ENCODE data around the gene RSBN1. TPM values are rescaled to one million over a fixed set of nuclear protein-coding genes. Genes with fewer than 3 reads are reported as not detected.

Gene RSBN1
- total and polyA plus RNA-seq, 2 experiments from 2014 or later = 15.4 to 17.4 TPM

DNA sequence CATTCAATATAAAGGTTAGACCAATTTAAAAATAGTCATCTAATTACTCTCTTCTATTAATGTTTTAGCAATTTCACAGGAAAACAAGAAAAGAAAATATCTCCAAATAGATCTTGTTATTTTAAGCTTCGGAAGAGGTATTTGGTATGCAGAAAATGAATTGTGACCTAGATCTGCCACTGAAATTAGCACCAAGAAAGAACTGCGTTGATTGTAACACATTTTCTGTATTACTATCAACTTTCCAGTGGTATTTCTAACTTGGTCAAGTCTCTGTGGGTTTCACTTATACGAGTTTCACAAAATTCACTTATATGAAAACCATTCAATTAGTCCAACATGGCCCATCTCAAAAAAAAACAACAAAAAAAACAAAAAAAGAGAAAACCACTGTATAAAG is 11.8 kb downstream of the RSBN1 start:
- no peak for TF ChIP-seq JUNB (IDR thresholded peaks at IDR 0.05; ENCODE audit: unreplicated experiment)
- TF ChIP-seq EZH2phosphoT487 (IDR thresholded peaks at IDR 0.05; ENCODE audit: unreplicated experiment) = no peak
- TF ChIP-seq POLR2AphosphoS5 (IDR thresholded peaks at IDR 0.05; ENCODE audit: low read depth) = no peak
- TF ChIP-seq, protein P1, sequence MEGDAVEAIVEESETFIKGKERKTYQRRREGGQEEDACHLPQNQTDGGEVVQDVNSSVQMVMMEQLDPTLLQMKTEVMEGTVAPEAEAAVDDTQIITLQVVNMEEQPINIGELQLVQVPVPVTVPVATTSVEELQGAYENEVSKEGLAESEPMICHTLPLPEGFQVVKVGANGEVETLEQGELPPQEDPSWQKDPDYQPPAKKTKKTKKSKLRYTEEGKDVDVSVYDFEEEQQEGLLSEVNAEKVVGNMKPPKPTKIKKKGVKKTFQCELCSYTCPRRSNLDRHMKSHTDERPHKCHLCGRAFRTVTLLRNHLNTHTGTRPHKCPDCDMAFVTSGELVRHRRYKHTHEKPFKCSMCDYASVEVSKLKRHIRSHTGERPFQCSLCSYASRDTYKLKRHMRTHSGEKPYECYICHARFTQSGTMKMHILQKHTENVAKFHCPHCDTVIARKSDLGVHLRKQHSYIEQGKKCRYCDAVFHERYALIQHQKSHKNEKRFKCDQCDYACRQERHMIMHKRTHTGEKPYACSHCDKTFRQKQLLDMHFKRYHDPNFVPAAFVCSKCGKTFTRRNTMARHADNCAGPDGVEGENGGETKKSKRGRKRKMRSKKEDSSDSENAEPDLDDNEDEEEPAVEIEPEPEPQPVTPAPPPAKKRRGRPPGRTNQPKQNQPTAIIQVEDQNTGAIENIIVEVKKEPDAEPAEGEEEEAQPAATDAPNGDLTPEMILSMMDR (conservative IDR thresholded peaks at IDR 0.05; ENCODE audit: low read depth in 2 of 2) = no peak
- no peak for TF ChIP-seq CREB1 (CRISPR knock-in tag; IDR thresholded peaks at IDR 0.05; ENCODE audit: low read depth)
- no peak for TF ChIP-seq ZNF331 (CRISPR knock-in tag; IDR thresholded peaks at IDR 0.05; ENCODE audit: low read depth)
- TF ChIP-seq STAT1 (IDR thresholded peaks at IDR 0.05; ENCODE audit: unreplicated experiment) = no peak
- TF ChIP-seq ZNF114 (CRISPR knock-in tag; IDR thresholded peaks at IDR 0.05) = no peak
- TF ChIP-seq, protein P2, sequence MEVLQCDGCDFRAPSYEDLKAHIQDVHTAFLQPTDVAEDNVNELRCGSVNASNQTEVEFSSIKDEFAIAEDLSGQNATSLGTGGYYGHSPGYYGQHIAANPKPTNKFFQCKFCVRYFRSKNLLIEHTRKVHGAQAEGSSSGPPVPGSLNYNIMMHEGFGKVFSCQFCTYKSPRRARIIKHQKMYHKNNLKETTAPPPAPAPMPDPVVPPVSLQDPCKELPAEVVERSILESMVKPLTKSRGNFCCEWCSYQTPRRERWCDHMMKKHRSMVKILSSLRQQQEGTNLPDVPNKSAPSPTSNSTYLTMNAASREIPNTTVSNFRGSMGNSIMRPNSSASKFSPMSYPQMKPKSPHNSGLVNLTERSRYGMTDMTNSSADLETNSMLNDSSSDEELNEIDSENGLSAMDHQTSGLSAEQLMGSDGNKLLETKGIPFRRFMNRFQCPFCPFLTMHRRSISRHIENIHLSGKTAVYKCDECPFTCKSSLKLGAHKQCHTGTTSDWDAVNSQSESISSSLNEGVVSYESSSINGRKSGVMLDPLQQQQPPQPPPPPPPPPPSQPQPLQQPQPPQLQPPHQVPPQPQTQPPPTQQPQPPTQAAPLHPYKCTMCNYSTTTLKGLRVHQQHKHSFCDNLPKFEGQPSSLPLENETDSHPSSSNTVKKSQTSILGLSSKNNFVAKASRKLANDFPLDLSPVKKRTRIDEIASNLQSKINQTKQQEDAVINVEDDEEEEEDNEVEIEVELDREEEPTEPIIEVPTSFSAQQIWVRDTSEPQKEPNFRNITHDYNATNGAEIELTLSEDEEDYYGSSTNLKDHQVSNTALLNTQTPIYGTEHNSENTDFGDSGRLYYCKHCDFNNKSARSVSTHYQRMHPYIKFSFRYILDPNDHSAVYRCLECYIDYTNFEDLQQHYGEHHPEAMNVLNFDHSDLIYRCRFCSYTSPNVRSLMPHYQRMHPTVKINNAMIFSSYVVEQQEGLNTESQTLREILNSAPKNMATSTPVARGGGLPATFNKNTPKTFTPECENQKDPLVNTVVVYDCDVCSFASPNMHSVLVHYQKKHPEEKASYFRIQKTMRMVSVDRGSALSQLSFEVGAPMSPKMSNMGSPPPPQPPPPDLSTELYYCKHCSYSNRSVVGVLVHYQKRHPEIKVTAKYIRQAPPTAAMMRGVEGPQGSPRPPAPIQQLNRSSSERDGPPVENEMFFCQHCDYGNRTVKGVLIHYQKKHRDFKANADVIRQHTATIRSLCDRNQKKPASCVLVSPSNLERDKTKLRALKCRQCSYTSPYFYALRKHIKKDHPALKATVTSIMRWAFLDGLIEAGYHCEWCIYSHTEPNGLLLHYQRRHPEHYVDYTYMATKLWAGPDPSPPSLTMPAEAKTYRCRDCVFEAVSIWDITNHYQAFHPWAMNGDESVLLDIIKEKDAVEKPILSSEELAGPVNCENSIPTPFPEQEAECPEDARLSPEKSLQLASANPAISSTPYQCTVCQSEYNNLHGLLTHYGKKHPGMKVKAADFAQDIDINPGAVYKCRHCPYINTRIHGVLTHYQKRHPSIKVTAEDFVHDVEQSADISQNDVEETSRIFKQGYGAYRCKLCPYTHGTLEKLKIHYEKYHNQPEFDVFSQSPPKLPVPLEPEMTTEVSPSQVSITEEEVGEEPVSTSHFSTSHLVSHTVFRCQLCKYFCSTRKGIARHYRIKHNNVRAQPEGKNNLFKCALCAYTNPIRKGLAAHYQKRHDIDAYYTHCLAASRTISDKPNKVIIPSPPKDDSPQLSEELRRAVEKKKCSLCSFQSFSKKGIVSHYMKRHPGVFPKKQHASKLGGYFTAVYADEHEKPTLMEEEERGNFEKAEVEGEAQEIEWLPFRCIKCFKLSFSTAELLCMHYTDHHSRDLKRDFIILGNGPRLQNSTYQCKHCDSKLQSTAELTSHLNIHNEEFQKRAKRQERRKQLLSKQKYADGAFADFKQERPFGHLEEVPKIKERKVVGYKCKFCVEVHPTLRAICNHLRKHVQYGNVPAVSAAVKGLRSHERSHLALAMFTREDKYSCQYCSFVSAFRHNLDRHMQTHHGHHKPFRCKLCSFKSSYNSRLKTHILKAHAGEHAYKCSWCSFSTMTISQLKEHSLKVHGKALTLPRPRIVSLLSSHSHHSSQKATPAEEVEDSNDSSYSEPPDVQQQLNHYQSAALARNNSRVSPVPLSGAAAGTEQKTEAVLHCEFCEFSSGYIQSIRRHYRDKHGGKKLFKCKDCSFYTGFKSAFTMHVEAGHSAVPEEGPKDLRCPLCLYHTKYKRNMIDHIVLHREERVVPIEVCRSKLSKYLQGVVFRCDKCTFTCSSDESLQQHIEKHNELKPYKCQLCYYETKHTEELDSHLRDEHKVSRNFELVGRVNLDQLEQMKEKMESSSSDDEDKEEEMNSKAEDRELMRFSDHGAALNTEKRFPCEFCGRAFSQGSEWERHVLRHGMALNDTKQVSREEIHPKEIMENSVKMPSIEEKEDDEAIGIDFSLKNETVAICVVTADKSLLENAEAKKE (CRISPR knock-in tag; IDR thresholded peaks at IDR 0.05) = no peak
- TF ChIP-seq, protein P3, sequence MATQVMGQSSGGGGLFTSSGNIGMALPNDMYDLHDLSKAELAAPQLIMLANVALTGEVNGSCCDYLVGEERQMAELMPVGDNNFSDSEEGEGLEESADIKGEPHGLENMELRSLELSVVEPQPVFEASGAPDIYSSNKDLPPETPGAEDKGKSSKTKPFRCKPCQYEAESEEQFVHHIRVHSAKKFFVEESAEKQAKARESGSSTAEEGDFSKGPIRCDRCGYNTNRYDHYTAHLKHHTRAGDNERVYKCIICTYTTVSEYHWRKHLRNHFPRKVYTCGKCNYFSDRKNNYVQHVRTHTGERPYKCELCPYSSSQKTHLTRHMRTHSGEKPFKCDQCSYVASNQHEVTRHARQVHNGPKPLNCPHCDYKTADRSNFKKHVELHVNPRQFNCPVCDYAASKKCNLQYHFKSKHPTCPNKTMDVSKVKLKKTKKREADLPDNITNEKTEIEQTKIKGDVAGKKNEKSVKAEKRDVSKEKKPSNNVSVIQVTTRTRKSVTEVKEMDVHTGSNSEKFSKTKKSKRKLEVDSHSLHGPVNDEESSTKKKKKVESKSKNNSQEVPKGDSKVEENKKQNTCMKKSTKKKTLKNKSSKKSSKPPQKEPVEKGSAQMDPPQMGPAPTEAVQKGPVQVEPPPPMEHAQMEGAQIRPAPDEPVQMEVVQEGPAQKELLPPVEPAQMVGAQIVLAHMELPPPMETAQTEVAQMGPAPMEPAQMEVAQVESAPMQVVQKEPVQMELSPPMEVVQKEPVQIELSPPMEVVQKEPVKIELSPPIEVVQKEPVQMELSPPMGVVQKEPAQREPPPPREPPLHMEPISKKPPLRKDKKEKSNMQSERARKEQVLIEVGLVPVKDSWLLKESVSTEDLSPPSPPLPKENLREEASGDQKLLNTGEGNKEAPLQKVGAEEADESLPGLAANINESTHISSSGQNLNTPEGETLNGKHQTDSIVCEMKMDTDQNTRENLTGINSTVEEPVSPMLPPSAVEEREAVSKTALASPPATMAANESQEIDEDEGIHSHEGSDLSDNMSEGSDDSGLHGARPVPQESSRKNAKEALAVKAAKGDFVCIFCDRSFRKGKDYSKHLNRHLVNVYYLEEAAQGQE (IDR thresholded peaks at IDR 0.05; ENCODE audit: unreplicated experiment) = no peak
- peaks cover 8% of the 10 kb centered on the region for H3K4me1 Mint-ChIP-seq

More for the DNA sequence above, 11.8 kb downstream of the RSBN1 start:
- H3K36me3 ChIP-seq (ENCODE audit: insufficient read depth) = no peaks in the 10 kb centered on the region
- H3K27me3 ChIP-seq (ENCODE audit: insufficient read depth) = no peaks in the 10 kb centered on the region
- no peaks in the 10 kb centered on the region for H3K9me3 Mint-ChIP-seq
- peaks cover 12% of the 10 kb centered on the region; the same call in 2 of the 3 replicates for H3K36me3 Mint-ChIP-seq (ENCODE audit: low read depth)
- peaks cover 77% of the 10 kb centered on the region for H3K79me2 ChIP-seq (replicated peaks; ENCODE audit: insufficient read depth)
- H3K27ac Mint-ChIP-seq = no peak overlapping the region
- H3K27me3 Mint-ChIP-seq (ENCODE audit: insufficient read depth, low read depth, poor library complexity) = no peaks in the 10 kb centered on the region
- H3K4me1 ChIP-seq (ENCODE audit: insufficient read depth) = peaks cover 10% of the 10 kb centered on the region; the same call in 1 of the 2 replicates
- no peak overlapping the region for H3K4me2 ChIP-seq
- H3K4me3 ChIP-seq = no peak overlapping the region
- H3K27ac ChIP-seq (ENCODE audit: low read depth) = no peak overlapping the region
- H3F3A ChIP-seq (replicated peaks; ENCODE audit: low read depth) = no peaks in the 10 kb centered on the region
- ATAC-seq (no peak), DNase-seq (ENCODE audit: low spot score) (no peak)
- H3K4me3 Mint-ChIP-seq = no peak overlapping the region
- H2AFZ ChIP-seq = no peak overlapping the region
- H4K20me1 ChIP-seq (replicated peaks; ENCODE audit: insufficient read depth) = peaks cover 16% of the 10 kb centered on the region
- H3K9me2 ChIP-seq (ENCODE audit: insufficient read depth) = no peaks in the 10 kb centered on the region
